NCI-H510A (cell line): ENCODE results near the gene IL4I1.
"Not testable (repeated sequence)": the region's sequence is repeated elsewhere in the genome, so short reads cannot be mapped to it uniquely, and the experiment has no call there.

Experiments
- DNase-seq: peaks from one replicate; lab custom pipeline; 2025; lab: John Stamatoyannopoulos, UW

Gene IL4I1, protein sequence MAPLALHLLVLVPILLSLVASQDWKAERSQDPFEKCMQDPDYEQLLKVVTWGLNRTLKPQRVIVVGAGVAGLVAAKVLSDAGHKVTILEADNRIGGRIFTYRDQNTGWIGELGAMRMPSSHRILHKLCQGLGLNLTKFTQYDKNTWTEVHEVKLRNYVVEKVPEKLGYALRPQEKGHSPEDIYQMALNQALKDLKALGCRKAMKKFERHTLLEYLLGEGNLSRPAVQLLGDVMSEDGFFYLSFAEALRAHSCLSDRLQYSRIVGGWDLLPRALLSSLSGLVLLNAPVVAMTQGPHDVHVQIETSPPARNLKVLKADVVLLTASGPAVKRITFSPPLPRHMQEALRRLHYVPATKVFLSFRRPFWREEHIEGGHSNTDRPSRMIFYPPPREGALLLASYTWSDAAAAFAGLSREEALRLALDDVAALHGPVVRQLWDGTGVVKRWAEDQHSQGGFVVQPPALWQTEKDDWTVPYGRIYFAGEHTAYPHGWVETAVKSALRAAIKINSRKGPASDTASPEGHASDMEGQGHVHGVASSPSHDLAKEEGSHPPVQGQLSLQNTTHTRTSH

DNA sequence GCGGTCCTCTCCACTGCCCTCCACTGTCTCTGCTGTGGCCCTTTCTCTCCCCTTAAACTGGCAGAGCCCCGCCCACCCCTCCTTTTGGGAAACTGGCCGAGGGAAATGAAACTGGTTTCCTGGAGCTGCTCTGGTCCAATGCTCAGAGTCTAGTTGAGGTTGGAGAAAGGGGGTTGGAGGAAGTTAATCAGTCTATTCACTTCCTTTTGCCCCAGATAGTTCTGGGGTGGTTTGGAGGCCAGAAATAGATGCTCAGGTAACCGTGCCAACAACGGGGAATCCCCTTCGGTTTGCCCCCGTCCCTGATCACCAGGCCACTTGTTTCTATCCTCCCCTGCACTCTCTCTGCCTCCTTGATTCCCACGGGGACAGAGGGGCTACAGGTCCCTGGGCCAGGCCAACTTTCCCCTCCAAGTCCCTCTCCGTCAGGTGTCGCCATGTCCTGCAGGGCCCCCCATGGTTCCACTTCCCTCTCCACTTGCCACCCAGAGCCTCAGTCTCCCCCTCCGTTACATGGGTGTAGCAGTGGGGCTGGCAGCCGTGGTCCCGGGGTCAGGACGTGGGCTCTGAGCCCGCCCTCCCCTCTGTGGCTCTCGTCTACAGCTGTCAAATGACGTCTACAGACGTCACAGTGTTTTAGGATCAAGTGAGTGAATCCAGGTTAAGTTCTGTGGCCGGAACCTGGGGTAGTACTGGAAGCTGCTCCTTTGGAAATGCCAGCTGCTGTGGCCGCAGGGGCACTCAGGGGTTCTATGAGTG is at the start of gene IL4I1:
IL4I1 (minus strand) TSS at position 25 of the 759 bp plus-strand sequence. CDS start 727 bp downstream, outside the sequence.
- no peak for DNase-seq

DNA sequence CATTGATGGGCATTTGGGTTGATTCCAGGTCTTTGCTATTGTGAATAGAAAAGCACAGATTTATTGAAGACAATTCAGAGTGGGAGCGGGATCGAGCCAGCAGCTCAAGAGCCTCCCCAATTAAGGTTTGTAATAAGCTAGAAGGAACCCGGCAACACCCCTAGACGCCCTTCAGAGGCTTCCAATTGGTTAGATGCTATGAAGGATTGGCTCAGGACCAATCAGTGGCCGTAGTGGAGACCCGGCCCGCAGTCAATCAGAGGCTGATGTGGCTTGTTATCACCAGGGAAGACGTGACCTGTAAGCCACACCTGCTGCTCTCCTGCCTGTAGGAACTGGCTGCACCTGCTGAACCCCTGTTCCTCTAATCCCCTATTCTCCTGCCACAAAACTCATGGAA is 49.7 kb upstream of the IL4I1 start:
- no peak for DNase-seq

DNA sequence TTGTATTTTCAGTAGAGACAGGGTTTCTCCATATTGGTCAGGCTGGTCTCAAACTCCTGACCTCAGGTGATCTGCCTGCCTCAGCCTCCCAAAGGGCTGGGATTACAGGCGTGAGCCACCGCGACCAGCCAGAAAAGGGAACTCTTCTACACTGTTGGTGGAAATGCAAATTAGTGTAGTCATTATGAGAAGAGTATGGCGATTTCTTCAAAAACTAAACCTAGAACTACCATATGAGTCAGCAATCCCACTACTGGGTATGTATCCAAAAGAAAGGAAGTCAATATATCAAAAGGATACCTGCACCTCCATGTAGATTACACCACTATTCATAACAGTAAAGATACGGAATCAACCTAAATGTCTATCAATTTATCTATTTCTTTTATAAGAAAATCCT is 47.9 kb upstream of the IL4I1 start:
- not testable (repeated sequence) for DNase-seq

DNA sequence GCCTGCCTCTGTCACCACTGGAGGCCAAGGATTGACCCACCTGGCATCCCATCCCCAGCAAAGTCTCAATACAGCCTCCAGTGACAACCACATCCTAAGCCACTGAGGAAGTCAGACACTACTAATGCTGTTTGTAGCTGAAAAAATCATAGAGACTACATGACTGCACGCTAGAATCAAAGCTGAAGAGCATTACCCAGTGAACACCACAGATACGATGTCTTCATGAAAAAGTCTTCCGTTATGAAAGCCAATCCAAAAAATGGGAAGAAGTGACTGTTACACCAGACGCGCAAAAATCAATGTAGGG is 43.8 kb upstream of the IL4I1 start:
- DNase-seq = no peak

DNA sequence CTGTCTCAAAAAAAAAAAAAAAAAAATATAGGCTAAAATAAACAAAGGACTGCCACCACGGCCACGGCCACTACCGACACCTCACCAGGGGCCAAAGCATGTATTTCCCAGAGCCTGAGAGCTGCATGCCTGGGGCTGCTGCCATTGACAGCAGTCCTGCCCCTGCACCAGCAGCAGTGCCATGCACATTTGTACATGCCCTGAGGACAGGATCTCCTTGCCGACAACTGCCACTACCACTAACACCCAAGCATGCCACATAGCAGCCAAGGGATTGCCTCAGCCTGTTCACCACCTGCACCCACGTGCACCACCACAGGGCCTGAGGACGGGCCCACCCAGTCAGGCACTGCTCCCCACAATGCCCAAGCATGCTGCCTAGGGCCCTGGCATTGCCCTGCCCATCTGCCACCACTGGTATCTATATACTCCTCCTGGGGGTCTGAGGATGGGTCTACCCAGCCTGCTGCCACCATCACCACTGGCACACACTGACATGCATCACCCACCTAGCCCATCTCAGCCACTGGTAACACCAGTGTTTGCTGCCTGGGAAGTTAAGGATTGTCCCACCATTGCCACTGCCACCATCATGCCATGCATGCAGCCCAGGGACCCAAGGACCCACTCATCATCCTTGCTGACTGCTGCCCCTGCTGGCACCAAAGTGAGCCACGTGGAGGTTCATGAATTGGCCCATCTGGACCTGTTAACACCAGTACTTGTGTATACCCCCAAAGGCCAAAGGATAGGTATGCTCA is 43.2 kb upstream of the IL4I1 start:
- no peak for DNase-seq

DNA sequence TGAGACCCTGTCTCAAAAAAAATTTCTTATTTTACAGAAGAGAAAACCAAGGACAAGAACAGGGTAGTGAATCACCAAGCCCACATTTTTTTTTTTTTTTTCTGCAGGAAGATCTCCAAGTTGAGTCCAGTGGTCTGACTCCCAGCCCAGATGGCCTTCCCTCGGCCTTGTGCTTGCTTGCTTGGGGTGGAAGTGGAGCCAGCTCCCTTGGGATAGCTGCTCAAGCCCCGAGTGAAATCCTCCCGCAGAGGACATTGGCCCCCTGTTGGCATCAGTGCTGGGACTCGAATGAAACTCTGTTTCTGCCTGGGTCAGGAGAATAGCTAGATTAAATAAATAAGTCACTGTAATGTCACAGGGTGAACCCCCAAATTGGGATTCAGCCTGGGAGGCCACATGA is 42.0 kb upstream of the IL4I1 start:
- no peak for DNase-seq

DNA sequence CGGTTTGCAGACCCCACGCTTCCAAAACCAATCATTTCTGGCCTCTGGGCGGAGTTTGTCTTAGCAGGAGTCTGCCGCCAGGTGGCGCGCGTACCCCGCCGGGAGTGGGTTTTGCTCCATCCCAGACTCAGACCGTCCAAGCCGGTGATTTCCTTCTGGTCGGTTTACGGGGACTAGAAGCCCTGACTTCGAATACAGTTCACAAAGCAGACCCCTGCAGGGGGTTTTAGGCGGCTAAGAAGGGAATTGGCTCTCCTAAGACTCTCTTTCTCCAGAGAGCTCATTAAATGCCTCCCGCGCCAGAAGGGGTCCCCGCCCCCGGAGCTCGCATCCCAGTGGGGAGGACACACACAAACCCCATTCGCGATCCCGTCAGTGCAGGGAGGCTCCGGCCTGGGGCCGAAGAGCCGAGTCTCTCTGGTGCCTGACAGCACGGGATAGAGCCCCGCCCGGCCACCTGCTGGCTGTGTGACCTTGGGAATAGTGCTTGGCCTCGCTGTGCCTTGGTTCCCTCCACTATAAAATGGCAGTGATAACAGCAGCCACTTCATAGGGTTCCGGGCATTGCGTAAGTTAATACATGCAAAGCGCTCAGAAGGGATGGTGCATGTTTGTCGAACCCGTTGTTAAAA is 41.2 kb upstream of the IL4I1 start:
- no peak for DNase-seq

DNA sequence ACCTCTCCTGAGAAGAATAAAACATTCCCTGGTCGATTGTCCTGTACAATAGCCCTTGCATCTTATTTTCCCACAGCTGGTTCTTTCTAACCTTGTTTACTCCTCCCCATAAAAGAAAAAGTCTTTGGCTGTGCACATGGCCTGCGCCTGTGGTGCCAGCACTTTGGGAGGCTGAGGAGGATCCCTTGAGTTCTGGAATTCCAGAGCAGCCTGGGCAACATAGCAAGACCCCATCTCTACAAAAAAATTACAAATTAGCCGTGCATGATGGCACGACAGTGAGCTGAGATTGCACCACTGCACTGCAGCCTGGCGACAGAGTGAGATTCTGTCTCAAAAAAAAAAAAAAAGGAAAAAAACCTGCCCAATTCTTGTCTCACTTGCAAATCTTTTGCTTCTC is 39.9 kb upstream of the IL4I1 start:
- no peak for DNase-seq

DNA sequence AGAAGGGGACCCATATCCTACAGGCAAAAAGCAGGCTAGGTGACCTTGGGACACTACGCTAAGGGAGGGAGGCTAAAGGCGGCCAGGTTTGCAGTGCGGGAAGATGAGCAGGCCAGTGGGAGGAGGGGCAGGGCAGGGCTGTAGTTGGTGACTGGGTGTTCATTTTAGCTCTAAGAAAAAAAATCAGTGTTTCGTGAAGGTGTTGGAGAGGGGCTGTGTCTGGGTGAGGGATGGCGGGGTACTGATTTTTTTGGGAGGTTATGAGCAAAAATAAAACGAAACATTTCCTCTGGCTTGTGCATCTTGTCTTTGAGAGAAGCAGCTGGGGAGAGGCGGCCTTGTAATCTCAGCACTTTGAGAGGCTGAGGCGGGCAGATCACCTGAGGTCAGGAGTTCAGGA is 37.0 kb upstream of the IL4I1 start:
- DNase-seq = no peak

DNA sequence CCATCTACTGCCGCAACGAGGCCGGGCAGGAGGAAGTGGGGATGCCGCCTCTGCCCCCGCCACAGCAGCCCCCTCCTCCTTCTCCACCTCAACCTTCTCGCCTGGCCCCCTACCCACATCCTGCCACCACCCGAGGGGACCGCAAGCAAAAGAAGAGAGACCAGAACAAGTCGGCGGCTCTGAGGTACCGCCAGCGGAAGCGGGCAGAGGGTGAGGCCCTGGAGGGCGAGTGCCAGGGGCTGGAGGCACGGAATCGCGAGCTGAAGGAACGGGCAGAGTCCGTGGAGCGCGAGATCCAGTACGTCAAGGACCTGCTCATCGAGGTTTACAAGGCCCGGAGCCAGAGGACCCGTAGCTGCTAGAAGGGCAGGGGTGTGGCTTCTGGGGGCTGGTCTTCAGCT is 36.0 kb upstream of the IL4I1 start:
- DNase-seq = no peak

DNA sequence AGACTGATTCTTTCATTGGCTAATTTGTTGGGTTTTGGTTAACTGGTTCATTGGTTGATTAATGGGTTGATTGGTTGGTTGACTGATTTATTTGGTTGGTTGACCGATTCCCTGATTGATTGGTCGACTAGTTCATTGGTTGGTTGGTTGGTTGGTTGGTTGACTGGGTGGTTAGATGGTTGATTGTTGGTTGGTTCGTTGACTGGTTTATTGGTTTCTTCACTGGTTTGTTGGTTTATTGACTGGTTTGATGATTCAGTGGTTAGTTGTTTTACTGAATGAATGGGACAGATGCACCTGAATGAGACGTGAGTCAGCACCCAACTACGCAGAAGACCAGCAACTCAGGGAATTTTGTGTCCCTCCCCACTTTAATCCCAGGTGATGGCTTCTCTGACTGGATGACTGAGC is 35.4 kb upstream of the IL4I1 start:
- DNase-seq = no peak

DNA sequence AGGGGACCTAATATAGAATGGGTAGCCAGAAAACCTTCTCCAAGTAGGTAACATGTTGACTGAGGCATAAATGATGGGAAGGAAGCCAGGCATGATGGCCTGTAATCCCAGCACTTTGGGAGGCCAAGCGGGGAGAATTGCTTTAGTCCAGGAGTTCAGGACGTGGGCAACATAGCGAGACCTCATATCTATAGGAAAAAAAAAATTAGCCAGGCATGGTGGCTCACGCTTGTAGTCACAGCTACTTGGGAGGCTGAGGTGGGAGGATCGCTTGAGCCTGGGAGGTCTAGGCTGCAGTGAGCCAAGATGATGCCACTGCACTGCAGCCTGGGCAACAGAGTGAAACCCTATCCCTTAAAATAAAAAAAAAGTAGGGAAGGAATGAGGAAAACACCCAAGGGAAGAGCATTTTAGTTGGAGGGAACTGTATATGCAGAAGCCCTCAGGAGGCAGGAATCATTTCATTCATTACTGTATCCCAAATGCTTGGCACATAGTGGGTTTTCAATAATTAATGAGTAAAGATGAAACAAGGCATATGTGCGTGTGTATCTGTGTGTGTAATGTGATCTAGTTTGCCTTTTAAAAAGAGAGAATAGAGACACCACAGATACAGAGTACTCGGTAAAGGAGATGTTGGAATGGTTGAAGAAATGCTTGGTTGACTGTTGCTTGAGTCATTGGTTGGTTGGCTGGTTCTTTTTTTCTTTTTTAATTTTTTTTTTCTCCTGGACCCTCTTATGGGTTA is 34.8 kb upstream of the IL4I1 start:
- DNase-seq = no peak

DNA sequence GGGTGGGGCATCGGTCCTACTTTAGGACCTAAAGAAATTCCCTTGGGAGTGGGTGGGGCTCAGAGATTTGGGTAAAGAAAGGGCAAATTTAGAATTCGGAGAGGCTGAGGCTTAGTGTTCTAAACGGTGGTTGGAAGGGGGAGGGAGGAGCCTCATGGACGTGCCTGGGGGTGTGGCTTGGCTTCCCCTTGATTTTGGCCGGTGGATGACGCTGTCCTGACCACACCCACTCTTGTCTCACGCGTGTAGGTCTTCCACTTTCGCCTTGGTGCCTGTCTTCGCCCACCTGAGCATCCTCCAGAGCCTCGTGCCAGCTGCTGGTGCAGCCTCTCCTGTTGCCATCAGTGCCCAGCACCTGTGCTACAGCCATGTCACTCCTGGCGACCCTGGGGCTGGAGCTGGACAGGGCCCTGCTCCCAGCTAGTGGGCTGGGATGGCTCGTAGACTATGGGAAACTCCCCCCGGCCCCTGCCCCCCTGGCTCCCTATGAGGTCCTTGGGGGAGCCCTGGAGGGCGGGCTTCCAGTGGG is 33.9 kb upstream of the IL4I1 start:
- no peak for DNase-seq

DNA sequence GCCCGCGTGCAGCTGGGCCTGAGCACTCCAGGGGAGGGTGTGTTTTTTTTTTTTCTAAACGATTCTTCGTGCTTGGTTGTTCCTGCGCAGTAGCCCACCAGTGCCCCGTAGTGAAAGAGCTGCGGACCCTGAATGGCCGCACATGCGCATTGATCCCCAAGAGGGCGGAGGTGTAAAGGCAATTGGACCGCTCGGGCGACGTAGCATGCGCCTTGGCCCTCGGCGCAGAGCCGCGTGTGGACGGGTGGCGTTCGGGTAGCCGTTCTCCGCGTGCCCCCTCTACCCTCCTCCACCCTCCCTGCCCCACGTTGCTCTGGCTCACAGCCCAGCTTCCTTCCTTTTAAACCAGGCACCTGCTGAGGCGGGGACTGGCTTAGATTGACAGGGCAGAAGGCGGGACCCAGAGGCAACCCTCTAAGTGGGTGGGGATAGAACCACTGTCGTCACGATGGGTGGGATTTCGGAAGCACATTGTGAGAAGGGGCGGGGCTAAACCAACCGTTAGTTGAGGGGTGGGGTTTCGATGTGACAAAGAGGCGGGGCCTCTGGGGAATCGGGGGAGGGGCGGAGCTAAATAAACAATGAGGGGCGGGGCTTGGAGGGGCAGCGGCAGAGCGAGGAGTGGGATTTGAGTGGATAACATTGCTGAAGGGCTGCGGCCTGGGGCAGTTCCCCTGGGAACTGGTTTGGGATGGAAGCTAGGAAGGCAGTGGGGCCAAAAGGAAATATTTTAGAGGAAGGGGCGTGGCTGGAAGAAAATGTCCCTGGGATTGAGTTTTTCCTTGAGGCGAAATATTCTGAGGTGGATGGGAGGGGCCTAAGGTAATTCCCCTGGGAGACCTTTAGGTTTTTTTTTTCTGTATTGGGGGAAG is 33.2 kb upstream of the IL4I1 start:
- DNase-seq = peak; percentile 75

DNA sequence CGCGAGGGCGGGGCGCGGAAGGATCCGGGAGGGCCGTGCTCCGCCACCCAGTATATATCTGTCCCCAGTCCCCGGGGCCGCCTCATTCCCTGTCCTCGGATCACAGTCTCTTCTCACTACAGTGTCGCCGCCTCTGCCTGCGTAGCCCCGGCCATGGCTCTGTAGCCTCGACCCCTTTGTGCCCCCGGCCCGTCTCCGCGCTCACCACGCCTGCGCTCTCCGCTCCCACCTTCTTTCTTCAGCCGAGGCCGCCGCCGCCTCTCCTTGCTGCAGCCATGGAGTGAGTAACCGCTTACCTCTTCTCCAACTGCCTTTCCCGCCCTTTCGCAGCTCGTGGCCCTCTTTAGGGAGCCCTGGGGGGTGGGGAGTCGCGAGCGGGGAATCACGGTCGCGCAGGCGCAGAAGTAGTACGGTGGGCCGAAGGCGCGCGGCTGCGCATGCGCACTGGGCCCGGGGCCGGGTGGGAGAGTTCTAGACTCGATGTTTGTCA is 32.5 kb upstream of the IL4I1 start, which contains the start of the genes ATF5 and NUP62:
ATF5 (plus strand) TSS at position 85 of the 490 bp plus-strand sequence. CDS start 1,646 bp downstream, outside the sequence.
NUP62 (minus strand) TSS at position 384 of the 490 bp plus-strand sequence. CDS start 19,697 bp downstream, outside the sequence.
- peak; percentile 75 for DNase-seq

DNA sequence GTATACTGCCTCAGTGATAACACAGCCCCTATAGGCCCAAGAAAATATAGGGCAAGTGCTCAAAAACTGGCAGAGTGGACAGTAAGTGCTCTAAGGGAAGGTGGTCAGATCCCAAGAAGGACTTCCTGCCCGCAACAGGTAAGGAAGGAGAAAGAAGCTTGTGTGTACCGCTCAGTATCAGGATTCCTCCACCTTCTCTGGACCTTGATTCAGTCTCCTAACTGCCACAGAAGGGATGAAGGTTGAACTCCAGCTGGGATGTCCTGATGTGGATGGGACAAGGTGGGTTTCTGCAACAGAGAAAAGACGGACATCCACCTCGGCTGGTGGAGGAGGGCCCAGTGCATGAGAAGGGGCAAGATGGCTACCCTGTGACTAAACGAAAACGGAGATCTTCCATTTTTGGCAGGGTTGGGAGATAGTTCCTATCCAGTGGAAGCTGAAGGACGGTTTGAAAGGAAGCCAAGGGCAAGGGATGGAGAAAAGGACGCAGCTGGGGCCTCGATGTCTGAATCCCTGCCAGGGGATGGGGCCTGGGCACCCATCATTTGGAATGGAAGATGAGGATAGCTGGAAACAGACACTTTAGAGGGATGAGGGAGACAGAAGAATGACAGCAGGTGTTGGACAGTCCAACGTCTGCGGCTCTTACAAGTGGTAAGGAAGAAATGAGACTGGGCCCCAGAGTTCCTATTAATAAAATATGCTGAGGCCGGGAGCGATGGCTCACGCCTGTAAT is 31.0 kb upstream of the IL4I1 start:
- no peak for DNase-seq

DNA sequence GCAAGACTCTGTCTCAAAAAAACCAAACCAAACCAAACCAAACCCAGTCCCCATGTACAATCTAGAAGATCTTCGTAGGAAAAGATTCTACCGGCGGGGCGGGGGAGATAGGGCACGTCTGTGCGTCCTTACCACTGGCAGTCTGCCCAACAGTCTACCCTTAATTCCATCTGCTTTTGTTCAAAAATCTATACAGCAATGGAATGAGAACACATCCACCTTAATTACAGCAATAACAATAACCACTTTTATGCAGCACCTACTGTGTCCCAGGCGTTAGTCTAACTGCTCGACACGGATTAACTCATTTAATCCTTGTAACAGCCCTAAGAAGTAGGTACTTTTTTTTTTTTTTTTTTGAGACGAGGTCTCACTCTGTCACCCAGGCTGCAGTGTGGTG is 29.8 kb upstream of the IL4I1 start:
- DNase-seq = no peak

DNA sequence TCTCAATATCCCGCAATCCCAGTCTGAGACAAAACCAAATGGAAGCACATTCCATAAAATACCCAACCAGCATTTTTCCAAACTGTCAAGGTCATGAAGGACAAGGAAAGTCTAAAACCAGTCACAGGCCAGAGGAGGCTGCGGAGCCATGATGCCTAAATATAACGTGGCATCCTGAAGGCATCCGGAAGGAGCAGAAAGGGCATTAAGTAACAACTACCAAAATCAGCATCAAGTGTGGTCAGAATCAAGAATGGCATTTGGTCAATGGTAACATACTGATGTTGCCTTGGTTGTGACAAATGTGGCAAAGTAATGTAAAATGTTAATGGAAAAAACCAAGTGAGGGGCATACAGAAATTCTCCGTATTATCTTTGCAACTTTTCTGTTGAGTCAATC is 28.8 kb upstream of the IL4I1 start:
- DNase-seq = no peak

DNA sequence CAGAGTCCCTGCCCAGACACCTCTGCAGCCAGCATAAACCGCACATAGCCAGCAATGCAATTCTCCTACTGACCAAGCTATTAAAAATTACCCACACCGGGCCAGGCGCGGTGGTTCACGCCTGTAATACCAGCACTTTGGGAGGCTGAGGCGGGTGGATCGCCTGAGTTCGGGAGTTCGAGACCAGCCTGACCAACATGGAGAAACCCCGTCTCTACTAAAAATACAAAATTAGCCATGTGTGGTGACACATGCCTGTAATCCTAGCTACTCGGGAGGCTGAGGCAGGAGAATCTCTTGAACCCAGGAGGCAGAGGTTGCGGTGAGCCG is 28.2 kb upstream of the IL4I1 start:
- DNase-seq = not testable (repeated sequence)
